Measurements from ENCODE around the gene NMU.
"Not testable (repeated sequence)": the region's sequence is repeated elsewhere in the genome, so short reads cannot be mapped to it uniquely, and the experiment has no call there.

Gene NMU

GRCh38 chr4:55618546-55619143 lies 17.5 kb downstream of the NMU start:
- no peak for DNase-seq

GRCh38 chr4:55617587-55618197 lies 18.4 kb downstream of the NMU start:
- DNase-seq: no peak

- no peak for DNase-seq
Observed at GRCh38 chr4:55615008-55615407, 21.1 kb downstream of the NMU start.

GRCh38 chr4:55613621-55614020 lies 22.5 kb downstream of the NMU start:
- no peak for DNase-seq

GRCh38 chr4:55612341-55612740 lies 23.8 kb downstream of the NMU start:
- no peak for DNase-seq

- no peak for DNase-seq
Observed at GRCh38 chr4:55611358-55612059, 24.6 kb downstream of the NMU start.

- DNase-seq: no peak
Observed at GRCh38 chr4:55610381-55610780, 25.7 kb downstream of the NMU start.

GRCh38 chr4:55609393-55609866 lies 26.7 kb downstream of the NMU start:
- DNase-seq: peak; percentile 45

- no peak for DNase-seq
Observed at GRCh38 chr4:55608591-55608990, 27.5 kb downstream of the NMU start.

- no peak for DNase-seq
Observed at GRCh38 chr4:55604996-55605395, 31.1 kb downstream of the NMU start.

GRCh38 chr4:55600640-55601039 lies 35.5 kb downstream of the NMU start:
- DNase-seq: no peak

- DNase-seq: no peak
Observed at GRCh38 chr4:55598641-55599040, 37.5 kb downstream of the NMU start.

GRCh38 chr4:55592014-55592413 lies 44.1 kb downstream of the NMU start, which contains the start of gene PDCL2:
PDCL2 (minus strand) TSS chr4:55592245; CDS start chr4:55592109, 136 bp downstream.
- DNase-seq: no peak

GRCh38 chr4:55588160-55588559 lies 47.9 kb downstream of the NMU start:
- DNase-seq: no peak

- not testable (repeated sequence) for DNase-seq
Observed at GRCh38 chr4:55582773-55583172, 53.3 kb downstream of the NMU start.

GRCh38 chr4:55578341-55579010 lies 57.6 kb downstream of the NMU start:
- no peak for DNase-seq

- DNase-seq: no peak
Observed at GRCh38 chr4:55575513-55575912, 60.6 kb downstream of the NMU start.

GRCh38 chr4:55574252-55574651 lies 61.8 kb downstream of the NMU start:
- no peak for DNase-seq

- no peak for DNase-seq
Observed at GRCh38 chr4:55571806-55572205, 64.3 kb downstream of the NMU start.

- DNase-seq: no peak
Observed at GRCh38 chr4:55568905-55569504, 67.1 kb downstream of the NMU start.

- no peak for DNase-seq
Observed at GRCh38 chr4:55561889-55562288, 74.2 kb downstream of the NMU start.

GRCh38 chr4:55560096-55560495 lies 76.0 kb downstream of the NMU start:
- DNase-seq: no peak

- DNase-seq: no peak
Observed at GRCh38 chr4:55554453-55555030, 81.6 kb downstream of the NMU start.

All from NCI-H226 (cell line).